ENCODE results near the gene CDK4. TPM values are rescaled to one million over a fixed set of nuclear protein-coding genes. Genes with fewer than 3 reads are reported as not detected.

Gene CDK4
- total and polyA plus RNA-seq, 2 of the 13 experiments (the other 11 are each of a cell fraction or from before 2014, with no cell fraction given) = 191 to 209 TPM

DNA sequence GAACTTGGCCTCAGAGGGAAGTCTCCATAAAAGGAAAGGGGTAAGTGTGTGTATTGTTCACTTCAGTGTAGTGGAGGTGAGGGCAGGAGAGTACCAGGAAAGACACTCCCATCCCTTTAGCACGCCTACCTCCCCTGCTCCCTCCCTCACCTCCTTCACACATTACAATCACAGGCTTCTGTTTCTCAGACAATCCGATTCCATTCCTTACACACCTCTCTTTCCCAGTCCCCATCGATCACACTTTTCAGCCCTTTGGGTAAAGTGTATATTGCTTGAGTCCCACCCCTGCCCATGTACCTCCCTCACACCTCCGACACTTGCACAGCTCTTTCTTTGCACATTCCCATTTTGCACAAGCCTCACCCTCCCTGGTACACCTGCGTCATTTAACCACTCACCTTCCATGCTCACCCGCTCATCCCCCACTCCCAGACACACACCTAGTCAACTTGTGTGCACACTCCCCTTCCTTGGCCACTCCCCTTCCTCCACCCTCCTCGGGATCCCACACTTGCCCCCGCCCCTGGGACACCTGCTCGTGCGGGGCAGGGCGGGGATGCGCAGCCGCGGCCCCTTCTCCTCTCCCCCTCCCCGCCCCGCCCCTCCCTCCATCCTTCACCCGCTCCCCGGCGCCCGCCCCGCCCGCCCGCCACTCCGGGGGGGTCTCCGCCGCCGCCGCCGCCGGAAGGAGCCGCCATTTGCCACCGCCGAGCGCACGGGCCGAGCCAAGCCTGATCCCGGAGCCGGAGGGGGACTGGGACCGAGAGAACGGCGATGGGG lies 2.5 kb upstream of the CDK4 start, which contains the start of gene MARCHF9 (continued):
- TF ChIP-seq, protein P1, sequence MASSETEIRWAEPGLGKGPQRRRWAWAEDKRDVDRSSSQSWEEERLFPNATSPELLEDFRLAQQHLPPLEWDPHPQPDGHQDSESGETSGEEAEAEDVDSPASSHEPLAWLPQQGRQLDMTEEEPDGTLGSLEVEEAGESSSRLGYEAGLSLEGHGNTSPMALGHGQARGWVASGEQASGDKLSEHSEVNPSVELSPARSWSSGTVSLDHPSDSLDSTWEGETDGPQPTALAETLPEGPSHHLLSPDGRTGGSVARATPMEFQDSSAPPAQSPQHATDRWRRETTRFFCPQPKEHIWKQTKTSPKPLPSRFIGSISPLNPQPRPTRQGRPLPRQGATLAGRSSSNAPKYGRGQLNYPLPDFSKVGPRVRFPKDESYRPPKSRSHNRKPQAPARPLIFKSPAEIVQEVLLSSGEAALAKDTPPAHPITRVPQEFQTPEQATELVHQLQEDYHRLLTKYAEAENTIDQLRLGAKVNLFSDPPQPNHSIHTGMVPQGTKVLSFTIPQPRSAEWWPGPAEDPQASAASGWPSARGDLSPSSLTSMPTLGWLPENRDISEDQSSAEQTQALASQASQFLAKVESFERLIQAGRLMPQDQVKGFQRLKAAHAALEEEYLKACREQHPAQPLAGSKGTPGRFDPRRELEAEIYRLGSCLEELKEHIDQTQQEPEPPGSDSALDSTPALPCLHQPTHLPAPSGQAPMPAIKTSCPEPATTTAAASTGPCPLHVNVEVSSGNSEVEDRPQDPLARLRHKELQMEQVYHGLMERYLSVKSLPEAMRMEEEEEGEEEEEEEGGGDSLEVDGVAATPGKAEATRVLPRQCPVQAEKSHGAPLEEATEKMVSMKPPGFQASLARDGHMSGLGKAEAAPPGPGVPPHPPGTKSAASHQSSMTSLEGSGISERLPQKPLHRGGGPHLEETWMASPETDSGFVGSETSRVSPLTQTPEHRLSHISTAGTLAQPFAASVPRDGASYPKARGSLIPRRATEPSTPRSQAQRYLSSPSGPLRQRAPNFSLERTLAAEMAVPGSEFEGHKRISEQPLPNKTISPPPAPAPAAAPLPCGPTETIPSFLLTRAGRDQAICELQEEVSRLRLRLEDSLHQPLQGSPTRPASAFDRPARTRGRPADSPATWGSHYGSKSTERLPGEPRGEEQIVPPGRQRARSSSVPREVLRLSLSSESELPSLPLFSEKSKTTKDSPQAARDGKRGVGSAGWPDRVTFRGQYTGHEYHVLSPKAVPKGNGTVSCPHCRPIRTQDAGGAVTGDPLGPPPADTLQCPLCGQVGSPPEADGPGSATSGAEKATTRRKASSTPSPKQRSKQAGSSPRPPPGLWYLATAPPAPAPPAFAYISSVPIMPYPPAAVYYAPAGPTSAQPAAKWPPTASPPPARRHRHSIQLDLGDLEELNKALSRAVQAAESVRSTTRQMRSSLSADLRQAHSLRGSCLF (CRISPR knock-in tag; IDR thresholded peaks at IDR 0.05; ENCODE audit: borderline replicate concordance) = no peak
- TF ChIP-seq, protein P2, sequence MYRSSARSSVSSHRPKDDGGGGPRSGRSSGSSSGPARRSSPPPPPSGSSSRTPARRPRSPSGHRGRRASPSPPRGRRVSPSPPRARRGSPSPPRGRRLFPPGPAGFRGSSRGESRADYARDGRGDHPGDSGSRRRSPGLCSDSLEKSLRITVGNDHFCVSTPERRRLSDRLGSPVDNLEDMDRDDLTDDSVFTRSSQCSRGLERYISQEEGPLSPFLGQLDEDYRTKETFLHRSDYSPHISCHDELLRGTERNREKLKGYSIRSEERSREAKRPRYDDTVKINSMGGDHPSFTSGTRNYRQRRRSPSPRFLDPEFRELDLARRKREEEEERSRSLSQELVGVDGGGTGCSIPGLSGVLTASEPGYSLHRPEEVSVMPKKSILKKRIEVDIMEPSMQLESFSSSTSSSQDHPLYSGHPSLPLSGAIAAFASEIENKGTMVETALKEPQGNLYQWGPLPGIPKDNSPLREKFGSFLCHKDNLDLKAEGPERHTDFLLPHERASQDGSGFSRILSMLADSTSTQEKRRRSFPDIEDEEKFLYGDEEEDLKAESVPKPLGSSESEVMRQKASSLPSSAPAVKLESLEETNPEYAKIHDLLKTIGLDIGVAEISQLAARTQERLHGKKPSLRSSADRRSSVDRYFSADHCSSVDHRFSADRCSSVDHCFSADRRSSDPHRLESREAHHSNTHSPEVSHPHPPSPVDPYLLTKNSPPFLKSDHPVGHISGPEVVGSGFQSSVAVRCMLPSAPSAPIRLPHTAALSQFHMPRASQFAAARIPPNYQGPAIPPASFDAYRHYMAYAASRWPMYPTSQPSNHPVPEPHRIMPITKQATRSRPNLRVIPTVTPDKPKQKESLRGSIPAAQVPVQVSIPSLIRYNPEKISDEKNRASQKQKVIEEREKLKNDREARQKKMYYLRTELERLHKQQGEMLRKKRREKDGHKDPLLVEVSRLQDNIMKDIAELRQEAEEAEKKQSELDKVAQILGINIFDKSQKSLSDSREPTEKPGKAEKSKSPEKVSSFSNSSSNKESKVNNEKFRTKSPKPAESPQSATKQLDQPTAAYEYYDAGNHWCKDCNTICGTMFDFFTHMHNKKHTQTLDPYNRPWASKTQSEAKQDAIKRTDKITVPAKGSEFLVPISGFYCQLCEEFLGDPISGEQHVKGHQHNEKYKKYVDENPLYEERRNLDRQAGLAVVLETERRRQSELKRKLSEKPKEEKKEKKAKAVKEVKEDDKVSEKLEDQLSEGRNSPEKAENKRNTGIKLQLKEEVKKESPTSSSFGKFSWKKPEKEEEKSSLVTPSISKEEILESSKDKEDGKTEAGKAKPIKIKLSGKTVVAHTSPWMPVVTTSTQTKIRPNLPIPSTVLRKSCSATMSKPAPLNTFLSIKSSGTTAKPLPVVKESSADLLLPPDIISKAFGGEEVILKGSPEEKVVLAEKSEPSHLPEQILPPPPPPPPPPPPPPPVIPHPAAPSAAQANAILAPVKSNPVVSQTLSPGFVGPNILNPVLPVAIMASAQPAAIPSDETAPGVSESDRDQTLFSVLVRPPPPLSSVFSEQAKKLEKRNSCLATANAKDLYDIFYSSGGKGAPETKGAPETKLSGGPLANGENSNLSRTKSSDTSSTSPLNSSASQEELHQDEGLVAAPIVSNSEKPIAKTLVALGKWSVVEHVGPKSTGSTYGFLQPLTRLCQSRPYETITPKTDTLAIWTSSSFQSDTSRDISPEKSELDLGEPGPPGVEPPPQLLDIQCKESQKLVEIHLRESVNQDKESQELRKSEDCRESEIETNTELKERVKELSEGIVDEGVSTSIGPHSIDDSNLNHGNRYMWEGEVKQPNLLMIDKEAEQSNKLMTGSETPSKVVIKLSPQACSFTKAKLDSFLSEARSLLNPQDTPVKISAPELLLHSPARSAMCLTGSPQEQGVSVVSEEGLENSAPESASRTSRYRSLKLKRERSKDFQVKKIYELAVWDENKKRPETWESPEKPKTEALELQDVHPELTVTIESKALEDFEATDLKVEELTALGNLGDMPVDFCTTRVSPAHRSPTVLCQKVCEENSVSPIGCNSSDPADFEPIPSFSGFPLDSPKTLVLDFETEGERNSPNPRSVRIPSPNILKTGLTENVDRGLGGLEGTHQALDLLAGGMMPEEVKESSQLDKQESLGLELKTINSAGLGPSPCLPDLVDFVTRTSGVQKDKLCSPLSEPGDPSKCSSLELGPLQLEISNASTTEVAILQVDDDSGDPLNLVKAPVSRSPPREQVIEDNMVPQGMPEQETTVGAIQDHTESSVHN (CRISPR knock-in tag; IDR thresholded peaks at IDR 0.05) = peak; percentile 91
- TF ChIP-seq ZNF652 (CRISPR knock-in tag; IDR thresholded peaks at IDR 0.05; ENCODE audit: borderline replicate concordance, low read depth) (peak; percentile 54), MAF1 (CRISPR knock-in tag; IDR thresholded peaks at IDR 0.05; ENCODE audit: borderline replicate concordance) (no peak), ZFP90 (CRISPR knock-in tag; IDR thresholded peaks at IDR 0.05; ENCODE audit: borderline replicate concordance) (no peak), ZNF263 (CRISPR knock-in tag; IDR thresholded peaks at IDR 0.05) (no peak), IKZF4 (CRISPR knock-in tag; IDR thresholded peaks at IDR 0.05; ENCODE audit: borderline replicate concordance, low read depth, not compliant biosample characterization) (no peak)
- TF ChIP-seq, protein P3, sequence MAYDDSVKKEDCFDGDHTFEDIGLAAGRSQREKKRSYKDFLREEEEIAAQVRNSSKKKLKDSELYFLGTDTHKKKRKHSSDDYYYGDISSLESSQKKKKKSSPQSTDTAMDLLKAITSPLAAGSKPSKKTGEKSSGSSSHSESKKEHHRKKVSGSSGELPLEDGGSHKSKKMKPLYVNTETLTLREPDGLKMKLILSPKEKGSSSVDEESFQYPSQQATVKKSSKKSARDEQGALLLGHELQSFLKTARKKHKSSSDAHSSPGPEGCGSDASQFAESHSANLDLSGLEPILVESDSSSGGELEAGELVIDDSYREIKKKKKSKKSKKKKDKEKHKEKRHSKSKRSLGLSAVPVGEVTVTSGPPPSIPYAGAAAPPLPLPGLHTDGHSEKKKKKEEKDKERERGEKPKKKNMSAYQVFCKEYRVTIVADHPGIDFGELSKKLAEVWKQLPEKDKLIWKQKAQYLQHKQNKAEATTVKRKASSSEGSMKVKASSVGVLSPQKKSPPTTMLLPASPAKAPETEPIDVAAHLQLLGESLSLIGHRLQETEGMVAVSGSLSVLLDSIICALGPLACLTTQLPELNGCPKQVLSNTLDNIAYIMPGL (CRISPR knock-in tag; IDR thresholded peaks at IDR 0.05; ENCODE audit: borderline replicate concordance in 1 of 2, low read depth in 1 of 2) = 0 out of 4 replicates have a peak, but pooled peaks of 1 of the 2 experiments have one; percentile 48
- TF ChIP-seq, protein P4, sequence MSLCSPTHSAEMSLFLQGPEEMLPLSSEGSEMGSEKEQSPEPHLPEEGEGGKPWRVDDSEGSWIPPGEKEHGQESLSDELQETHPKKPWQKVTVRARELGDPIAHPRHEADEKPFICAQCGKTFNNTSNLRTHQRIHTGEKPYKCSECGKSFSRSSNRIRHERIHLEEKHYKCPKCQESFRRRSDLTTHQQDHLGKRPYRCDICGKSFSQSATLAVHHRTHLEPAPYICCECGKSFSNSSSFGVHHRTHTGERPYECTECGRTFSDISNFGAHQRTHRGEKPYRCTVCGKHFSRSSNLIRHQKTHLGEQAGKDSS (CRISPR knock-in tag; IDR thresholded peaks at IDR 0.05; ENCODE audit: borderline replicate concordance, low read depth) = 0 out of 2 replicates have a peak, but pooled peaks have one; percentile 24
